SK-N-MC (cell line): Measurements from ENCODE around the gene IL1RN.

ENCODE experiments used
- EZH2 ChIP-seq: fragments of 200-600 bp; sonication (generic); IDR thresholded peaks from one replicate; pipeline ENCODE4 v1.6.1; 2017; ENCODE audit warnings: antibody characterized with exemption
- POLR2AphosphoS5 ChIP-seq: IDR thresholded peaks from 2 replicates; pipeline ENCODE4 v1.6.1; 2012; ENCODE audit warnings: mild to moderate bottlenecking, low read depth, low read length, borderline replicate concordance

DNA sequence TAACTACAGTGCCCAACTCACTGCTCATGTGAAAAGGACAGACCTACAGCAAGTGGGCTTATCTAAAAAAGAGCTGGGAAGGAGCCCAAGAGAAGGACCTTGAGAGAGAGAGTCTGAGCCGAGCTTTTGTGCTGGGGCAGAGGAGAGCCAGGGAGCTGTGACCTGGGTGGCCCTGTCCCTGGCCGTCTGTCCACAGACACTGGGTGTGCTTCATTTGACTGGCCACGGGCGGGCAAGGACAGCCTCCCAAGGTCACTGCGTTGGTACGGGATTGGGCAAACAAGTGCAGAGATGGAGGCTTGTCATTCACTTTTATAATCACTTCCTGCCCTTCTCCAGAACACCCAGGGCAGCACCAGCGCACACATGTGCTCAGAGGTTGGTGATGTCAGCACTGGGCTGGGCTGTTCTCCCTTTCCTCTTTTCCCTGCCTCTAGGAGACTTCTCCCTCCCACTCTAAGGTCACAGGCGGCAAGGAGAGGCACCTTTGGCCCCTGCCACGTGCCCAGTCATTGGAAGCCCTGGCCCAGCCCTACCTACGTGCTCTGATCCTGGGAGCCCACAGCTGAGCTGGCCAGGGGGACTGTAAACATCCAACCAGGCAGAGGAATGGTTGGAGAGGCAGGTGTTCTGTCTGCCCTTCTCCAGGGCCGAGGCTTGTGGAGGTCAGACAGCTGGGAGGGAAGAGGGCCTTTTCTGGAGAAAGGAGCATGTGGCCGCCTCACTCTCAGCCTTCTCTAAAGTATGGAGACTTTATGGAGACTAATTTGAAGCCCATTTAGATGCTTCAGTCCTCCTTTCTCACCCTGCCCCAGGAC, 39.9 kb downstream of the IL1RN start:
- no peak for TF ChIP-seq EZH2
- no peak for TF ChIP-seq POLR2AphosphoS5
